Right lobe of liver (tissue), 4 donors: Measurements from ENCODE around the gene CIZ1.

ENCODE experiments used
- CTCF ChIP-seq, 4 donors: fragments of 200-600 bp in 3 of 4; fragments of 450-650 bp in 1 of 4; IDR thresholded peaks; one replicate each; pipeline versions ENCODE4 v1.5.1 to v1.8.0; 2016 to 2022; ENCODE audit warnings: antibody characterized with exemption in 4 of 4, mild to moderate bottlenecking in 2 of 4
- POLR2A ChIP-seq: fragments of 450-650 bp; IDR thresholded peaks from one replicate; pipeline ENCODE4 v1.6.1; 2017; ENCODE audit warnings: antibody characterized with exemption, mild to moderate bottlenecking
- donor health status: DM: no; HTN: no; CAD: no.
- donor health status: DM: no; HTN: no; CAD: no.
- donor health status: DM: no; HTN: yes; CAD: no.

- TF ChIP-seq CTCF (IDR thresholded peaks at IDR 0.05): no peak
- no peak for TF ChIP-seq POLR2A
These were observed 41.4 kb upstream of the CIZ1 start for GRCh38 chr9:128232528-128233428.
